ENCODE data around the gene IL16.

GRCh38 chr15:81182756-81183438 lies 13.8 kb upstream of the IL16 start:
- TF ChIP-seq POLR2AphosphoS5 (IDR thresholded peaks at IDR 0.05; ENCODE audit: low read depth, low read length) (no peak), FOXP2 (optimal IDR thresholded peaks at IDR 0.05; ENCODE audit: borderline replicate concordance, extremely low read depth, extremely low read length, insufficient read depth) (no peak), REST (IDR thresholded peaks at IDR 0.05; ENCODE audit: insufficient read depth in 1 of 2, low read depth in 2 of 2, low read length in 2 of 2) (no peak), TAF1 (IDR thresholded peaks at IDR 0.05; ENCODE audit: borderline replicate concordance, insufficient read depth, low read length) (no peak), SIN3A (IDR thresholded peaks at IDR 0.05; ENCODE audit: borderline replicate concordance, insufficient read depth, low read length) (no peak)
